CD14-positive monocyte (primary cell): Measurements from ENCODE around the gene NDRG3. TPM values are rescaled to one million over a fixed set of nuclear protein-coding genes. Genes with fewer than 3 reads are reported as not detected.

Source experiments
- DNase-seq, 3 donors: peaks; one replicate each; pipeline ENCODE4 v3.0.0-alpha.2; 2011 to 2022
- H2AFZ ChIP-seq: 2 replicates; pipeline ENCODE4 v1.6.0; 2012; ENCODE audit warnings: mild to moderate bottlenecking, low read depth, low read length, inconsistent platforms; ENCODE audit not compliant: insufficient read depth, poor library complexity, severe bottlenecking
- H3K27ac ChIP-seq, 2 donors: 1 replicate in 1 of 2; 2 replicates in 1 of 2; pipeline ENCODE4 v1.5.1; 2012 to 2013; ENCODE audit warnings: low read length in 2 of 2, control low read depth in 1 of 2, inconsistent platforms in 1 of 2, low read depth in 1 of 2, mild to moderate bottlenecking in 1 of 2
- H3K27me3 ChIP-seq, 2 donors: one replicate each; pipeline versions ENCODE4 v1.6.0 to v1.6.1; 2011 to 2013; ENCODE audit warnings: low read length in 2 of 2; ENCODE audit not compliant: control insufficient read depth in 2 of 2, insufficient read depth in 2 of 2
- H3K36me3 ChIP-seq, 2 donors: replicated peaks in 1 of 2; 1 replicate in 1 of 2; 2 replicates in 1 of 2; pipeline versions ENCODE4 v1.5.1 to v1.6.1; 2012 to 2013; ENCODE audit warnings: low read length in 2 of 2, control low read depth in 1 of 2, inconsistent platforms in 1 of 2, mild to moderate bottlenecking in 1 of 2; ENCODE audit not compliant: insufficient read depth in 2 of 2, control insufficient read depth in 1 of 2
- H3K4me1 ChIP-seq, 2 donors: 1 replicate in 1 of 2; 2 replicates in 1 of 2; pipeline versions ENCODE4 v1.5.1 to v1.6.1; 2012 to 2013; ENCODE audit warnings: low read length in 2 of 2, control low read depth in 1 of 2, inconsistent platforms in 1 of 2, mild to moderate bottlenecking in 1 of 2, moderate library complexity in 1 of 2; ENCODE audit not compliant: insufficient read depth in 2 of 2, control insufficient read depth in 1 of 2
- H3K4me2 ChIP-seq: replicated peaks from 2 replicates; pipeline ENCODE3; 2012; ENCODE audit warnings: low read length, moderate library complexity, mild to moderate bottlenecking; ENCODE audit not compliant: poor library complexity, severe bottlenecking; ENCODE audit errors: extremely low read depth
- H3K4me3 ChIP-seq, 3 experiments: fragments of 200-600 bp in 1 of 3; sonication (generic) in 1 of 3; replicated peaks in 1 of 3; 1 replicate in 2 of 3; 2 replicates in 1 of 3; pipeline ENCODE4 v1.5.1; 2011 to 2013; ENCODE audit warnings: low read length in 3 of 3, mild to moderate bottlenecking in 3 of 3, control low read depth in 2 of 3, low read depth in 2 of 3, inconsistent platforms in 1 of 3, moderate library complexity in 1 of 3
- H3K79me2 ChIP-seq: 2 replicates; pipeline ENCODE4 v1.6.0; 2012; ENCODE audit warnings: mild to moderate bottlenecking, control low read depth, inconsistent platforms, low read length, moderate library complexity; ENCODE audit not compliant: insufficient read depth
- H3K9ac ChIP-seq: 2 replicates; pipeline ENCODE4 v1.6.0; 2017; ENCODE audit warnings: low read length, mild to moderate bottlenecking; ENCODE audit not compliant: insufficient read depth, poor library complexity, severe bottlenecking
- H3K9me3 ChIP-seq, 2 donors: replicated peaks in 1 of 2; 1 replicate in 1 of 2; 2 replicates in 1 of 2; pipeline versions ENCODE4 v1.5.1 to v1.6.1; 2012 to 2013; ENCODE audit warnings: low read length in 2 of 2, control low read depth in 1 of 2; ENCODE audit not compliant: control insufficient read depth in 1 of 2, insufficient read depth in 1 of 2
- H4K20me1 ChIP-seq: 2 replicates; pipeline ENCODE4 v1.6.0; 2012; ENCODE audit warnings: mild to moderate bottlenecking, low read length, control low read depth, moderate library complexity; ENCODE audit not compliant: insufficient read depth
- H3K27ac Mint-ChIP-seq, 7 donors: one replicate each; pipeline ENCODE4 v1.8.0; 2020; ENCODE audit warnings: mild to moderate bottlenecking in 7 of 7, mixed read lengths in 7 of 7, moderate library complexity in 6 of 7, inconsistent platforms in 2 of 7
- H3K27me3 Mint-ChIP-seq, 3 donors: one replicate each; pipeline ENCODE4 v1.8.0; 2021 to 2022; ENCODE audit warnings: low read depth in 3 of 3, mild to moderate bottlenecking in 3 of 3, mixed read lengths in 3 of 3, moderate library complexity in 3 of 3, inconsistent platforms in 1 of 3
- H3K36me3 Mint-ChIP-seq, 2 donors: one replicate each; pipeline ENCODE4 v1.8.0; 2020; ENCODE audit warnings: mixed read lengths in 2 of 2, inconsistent platforms in 1 of 2, mild to moderate bottlenecking in 1 of 2
- H3K4me1 Mint-ChIP-seq: one replicate; pipeline ENCODE4 v1.8.0; 2020; ENCODE audit warnings: mild to moderate bottlenecking, mixed read lengths
- H3K4me3 Mint-ChIP-seq, 2 donors: one replicate each; pipeline ENCODE4 v1.8.0; 2020; ENCODE audit warnings: mild to moderate bottlenecking in 2 of 2, mixed read lengths in 2 of 2, moderate library complexity in 1 of 2
- H3K9me3 Mint-ChIP-seq, 7 donors: one replicate each; pipeline ENCODE4 v1.8.0; 2020 to 2022; ENCODE audit warnings: mixed read lengths in 7 of 7, mild to moderate bottlenecking in 6 of 7, moderate library complexity in 6 of 7, inconsistent platforms in 2 of 7
- WGBS: methylation state at CpG from one replicate; pipeline ENCODE4 v1.1.5; 2013; ENCODE audit warnings: missing lambda C conversion rate; ENCODE audit not compliant: insufficient coverage; 5-methylcytosine and 5-hydroxymethylcytosine counted together
- intact Hi-C, 2 donors: fragments of 100-400 bp; cut with micrococcal nuclease; formaldehyde crosslinking; loops; one replicate each; pipeline versions ENCODE4 v1.15.0 to v1.15.1; 2023
- polyA plus RNA-seq, 3 donors: library from polyadenylated mRNA; depleted of rRNA in 1 of 3; unstranded in 2 of 3; stranded (reverse) in 1 of 3; fragments of 300-500 nt in 2 of 3; fragments of >200 nt in 1 of 3; fragmentation: Illumina TruSeq in 2 of 3; gene quantifications; 1 replicate in 2 of 3; 2 replicates in 1 of 3; pipeline ENCODE4 v1.2.3, GENCODE V29; 2012 to 2021
- TF ChIP-seq, protein P1 (sequence below): fragments of 200-600 bp; IDR thresholded peaks from one replicate; pipeline ENCODE4 v1.8.0; 2022; ENCODE audit warnings: antibody characterized with exemption, mild to moderate bottlenecking

The NDRG3 gene
- polyA plus RNA-seq, 3 donors = 16.0 to 23.2 (median 21.7) TPM

DNA sequence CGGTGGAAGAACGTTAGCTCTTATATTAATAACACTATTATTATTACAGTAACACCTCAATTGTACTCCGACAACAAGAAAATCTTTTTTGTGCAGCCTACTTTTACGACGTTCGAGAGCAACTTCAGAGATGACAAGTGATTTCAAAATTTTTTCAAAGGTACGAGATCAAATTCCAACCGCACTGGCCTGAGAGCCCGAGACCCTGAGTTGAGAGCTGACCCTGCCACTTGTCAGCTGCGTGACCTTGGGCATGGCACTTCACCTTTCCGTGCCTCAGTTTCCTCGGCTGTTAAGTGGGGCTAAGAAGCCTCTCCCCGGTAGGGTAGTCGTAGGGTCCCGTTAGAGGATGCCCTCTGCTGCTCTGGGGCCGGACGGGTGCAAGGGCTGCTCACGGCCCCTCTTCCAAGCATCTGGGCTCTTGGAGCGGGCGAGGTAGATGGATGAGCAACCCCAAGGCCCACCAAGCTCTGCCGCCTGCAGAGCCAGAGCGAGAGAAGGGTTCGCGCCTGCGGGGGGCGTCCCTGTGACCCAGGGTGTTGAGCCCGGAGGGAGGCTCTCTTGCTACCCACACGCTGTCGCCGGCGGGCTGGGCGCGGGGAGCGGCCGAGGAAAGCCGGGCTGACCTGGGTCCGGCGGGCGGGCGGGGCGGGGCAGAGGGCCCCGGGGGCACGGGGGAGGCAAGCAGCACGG, 510 bp downstream of the NDRG3 start:
- DNase-seq = peak in 1 of 3 donors; percentile 10
- 7% methylated on average over 33 of the region's 44 CpGs for WGBS
- no peaks in the 10 kb centered on the region for H3K36me3 ChIP-seq
- H3K27me3 ChIP-seq = no peaks in the 10 kb centered on the region
- H3K27me3 Mint-ChIP-seq = peaks cover 2 to 9% (median 7%) of the 10 kb centered on the region in 3 donors
- no peak overlapping the region for H3K27ac ChIP-seq
- intact Hi-C loops = no loop called here
- H3K79me2 ChIP-seq = peaks cover 3% of the 10 kb centered on the region
- H3K36me3 Mint-ChIP-seq = peaks cover 0 to 2% of the 10 kb centered on the region in 2 donors
- peak overlapping the region; percentile 47 to 85 (median 69) for H3K4me3 ChIP-seq
- TF ChIP-seq, protein P1, sequence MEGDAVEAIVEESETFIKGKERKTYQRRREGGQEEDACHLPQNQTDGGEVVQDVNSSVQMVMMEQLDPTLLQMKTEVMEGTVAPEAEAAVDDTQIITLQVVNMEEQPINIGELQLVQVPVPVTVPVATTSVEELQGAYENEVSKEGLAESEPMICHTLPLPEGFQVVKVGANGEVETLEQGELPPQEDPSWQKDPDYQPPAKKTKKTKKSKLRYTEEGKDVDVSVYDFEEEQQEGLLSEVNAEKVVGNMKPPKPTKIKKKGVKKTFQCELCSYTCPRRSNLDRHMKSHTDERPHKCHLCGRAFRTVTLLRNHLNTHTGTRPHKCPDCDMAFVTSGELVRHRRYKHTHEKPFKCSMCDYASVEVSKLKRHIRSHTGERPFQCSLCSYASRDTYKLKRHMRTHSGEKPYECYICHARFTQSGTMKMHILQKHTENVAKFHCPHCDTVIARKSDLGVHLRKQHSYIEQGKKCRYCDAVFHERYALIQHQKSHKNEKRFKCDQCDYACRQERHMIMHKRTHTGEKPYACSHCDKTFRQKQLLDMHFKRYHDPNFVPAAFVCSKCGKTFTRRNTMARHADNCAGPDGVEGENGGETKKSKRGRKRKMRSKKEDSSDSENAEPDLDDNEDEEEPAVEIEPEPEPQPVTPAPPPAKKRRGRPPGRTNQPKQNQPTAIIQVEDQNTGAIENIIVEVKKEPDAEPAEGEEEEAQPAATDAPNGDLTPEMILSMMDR = no peak
- H3K4me3 Mint-ChIP-seq = peak overlapping the region; percentile 93 to 96
- H4K20me1 ChIP-seq = no peaks in the 10 kb centered on the region
- peaks cover 0 to 2% (median 0%) of the 10 kb centered on the region in 7 donors for H3K9me3 Mint-ChIP-seq
- H3K9me3 ChIP-seq = no peaks in the 10 kb centered on the region
- H3K9ac ChIP-seq = peak overlapping the region; percentile 59
- peaks cover 22% of the 10 kb centered on the region for H3K4me1 Mint-ChIP-seq
- H3K4me2 ChIP-seq = peak overlapping the region; percentile 96
- H3K4me1 ChIP-seq = peaks cover 12 to 17% of the 10 kb centered on the region in 2 donors
- peak overlapping the region; percentile 95 for H2AFZ ChIP-seq
- H3K27ac Mint-ChIP-seq = peak overlapping the region in 1 of 7 donors; percentile 73

DNA sequence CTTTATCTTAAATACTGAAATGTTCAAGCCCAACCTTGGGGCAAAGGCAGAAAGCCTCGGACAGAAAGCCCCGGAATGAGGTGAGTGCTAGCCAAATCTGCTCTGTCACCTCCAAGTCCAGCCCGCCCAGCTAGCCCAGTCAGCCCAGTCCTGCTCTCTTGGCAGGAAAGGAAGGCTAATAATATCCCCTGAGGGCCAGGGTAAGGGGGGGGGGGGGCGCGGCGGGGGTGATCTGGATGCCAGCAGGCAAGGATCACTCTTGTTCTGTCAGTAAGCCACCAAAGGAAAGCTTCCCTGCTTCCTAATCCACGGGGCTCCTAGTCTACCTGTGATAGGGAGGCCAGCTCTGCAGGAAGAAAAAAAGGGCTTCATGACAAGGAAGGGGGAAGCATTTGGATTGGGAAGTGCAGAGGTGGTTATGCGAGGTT, 1.1 kb downstream of the NDRG3 start:
- intact Hi-C loops = no loop called here

More for the DNA sequence above, 1.1 kb downstream of the NDRG3 start:
- peak overlapping the region in 1 of 3 experiments; percentile 85 for H3K4me3 ChIP-seq
- H3K9ac ChIP-seq = peak overlapping the region; percentile 7
- peaks cover 3% of the 10 kb centered on the region for H3K79me2 ChIP-seq
- Mint-ChIP-seq H3K4me3 (peak overlapping the region; percentile 93 to 96), H3K27ac (no peak overlapping the region), H3K27me3 (peaks cover 2 to 9% (median 7%) of the 10 kb centered on the region in 3 donors), H3K4me1 (peaks cover 22% of the 10 kb centered on the region), H3K36me3 (peaks cover 0 to 2% of the 10 kb centered on the region in 2 donors), H3K9me3 (peaks cover 0 to 2% (median 0%) of the 10 kb centered on the region in 7 donors)
- H3K27ac ChIP-seq = no peak overlapping the region
- no peaks in the 10 kb centered on the region for H4K20me1 ChIP-seq
- peak overlapping the region; percentile 95 for H2AFZ ChIP-seq
- no peaks in the 10 kb centered on the region for H3K9me3 ChIP-seq
- peaks cover 12 to 17% of the 10 kb centered on the region in 2 donors for H3K4me1 ChIP-seq
- H3K36me3 ChIP-seq = no peaks in the 10 kb centered on the region
- TF ChIP-seq, protein P1 = no peak
- H3K27me3 ChIP-seq = no peaks in the 10 kb centered on the region
- H3K4me2 ChIP-seq = peak overlapping the region; percentile 96
- 60% methylated on average over 1 of the region's 8 CpGs for WGBS
- no peak for DNase-seq
